HG03442 (cell line): ENCODE data around the gene PSMA8.
"Not testable (repeated sequence)": the region's sequence is repeated elsewhere in the genome, so short reads cannot be mapped to it uniquely, and the experiment has no call there.

Experiments used
- ATAC-seq: cut with Tn5 transposase; IDR thresholded peaks from one replicate; pipeline ENCODE4 v1.9.1; 2021; ENCODE audit warnings: mild to moderate bottlenecking, moderate library complexity; ENCODE audit not compliant: unreplicated experiment

The PSMA8 gene

GRCh38 chr18:26228562-26229260 is 95.0 kb downstream of the PSMA8 start:
- ATAC-seq, result no peak

- ATAC-seq, result no peak
Observed at GRCh38 chr18:26230497-26230896, 96.8 kb downstream of the PSMA8 start.

GRCh38 chr18:26233208-26233607 is 99.5 kb downstream of the PSMA8 start:
- ATAC-seq, result no peak

DNA sequence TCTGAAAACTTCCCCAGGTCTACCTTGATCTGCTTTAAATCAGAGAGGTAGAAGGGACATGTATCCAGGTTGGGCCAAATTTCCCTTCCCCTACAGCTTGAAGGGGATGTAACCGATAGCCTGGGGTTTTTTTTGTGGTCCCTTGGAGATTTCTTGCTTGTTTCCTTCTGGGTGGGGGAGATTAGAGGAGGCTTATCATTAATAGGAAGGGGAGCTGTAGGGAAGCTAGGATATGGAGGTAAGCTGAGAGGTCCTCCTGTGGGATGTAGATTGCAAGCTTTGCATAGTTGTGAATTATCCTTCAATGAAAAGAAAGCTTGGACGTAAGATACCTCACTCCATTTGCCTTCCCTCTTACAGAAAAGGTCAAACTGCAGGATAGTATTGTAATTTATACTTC is 103.7 kb downstream of the PSMA8 start:
- ATAC-seq, result not testable (repeated sequence)

GRCh38 chr18:26238718-26239117 is 105.0 kb downstream of the PSMA8 start:
- ATAC-seq, result not testable (repeated sequence)

DNA sequence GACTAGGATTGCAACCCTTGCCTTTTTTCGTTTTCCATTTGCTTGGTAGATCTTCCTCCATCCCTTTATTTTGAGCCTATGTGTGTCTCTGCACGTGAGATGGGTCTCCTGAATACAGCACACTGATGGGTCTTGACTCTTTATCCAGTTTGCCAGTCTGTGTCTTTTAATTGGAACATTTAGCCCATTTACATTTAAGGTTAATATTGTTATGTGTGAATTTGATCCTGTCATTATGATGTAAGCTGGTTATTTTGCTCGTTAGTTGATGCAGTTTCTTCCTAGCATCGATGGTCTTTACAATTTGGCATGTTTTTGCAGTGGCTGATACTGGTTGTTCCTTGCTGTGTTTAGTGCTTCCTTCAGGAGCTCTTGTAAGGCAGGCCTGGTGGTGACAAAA is 108.7 kb downstream of the PSMA8 start:
- not testable (repeated sequence) for ATAC-seq
